H1 (cell line): ENCODE data around the gene GTF2E1. TPM values are rescaled to one million over a fixed set of nuclear protein-coding genes. Genes with fewer than 3 reads are reported as not detected.

Experiments
- CTCF ChIA-PET: fragments of 300-600 bp; sonication (Branson Sonifier 250); formaldehyde crosslinking; loops from one replicate; lab custom pipeline; 2021; ENCODE audit not compliant: partially characterized antibody; lab: Charles Lee
- POLR2A ChIA-PET: fragments of 300-600 bp; sonication (Branson Sonifier 250); formaldehyde crosslinking; loops from one replicate; lab custom pipeline; 2021; ENCODE audit warnings: inconsistent platforms; ENCODE audit not compliant: partially characterized antibody; lab: Charles Lee
- DNase-seq, 2 experiments: peaks; one replicate each; pipeline versions ENCODE4 v3.0.0 to v3.0.0-alpha.2; 2010 to 2022; ENCODE audit warnings: low spot score in 2 of 2, low read depth in 1 of 2, mixed read lengths in 1 of 2
- FAIRE-seq: peaks from 2 replicates; lab custom pipeline; 2011; peaks lifted over from hg19 to GRCh38; lab: Jason Lieb, UNC
- H2AFZ ChIP-seq: 2 replicates; pipeline ENCODE4 v1.8.1; 2012; ENCODE audit warnings: low read length, inconsistent platforms
- H2AK5ac ChIP-seq: 2 replicates; pipeline ENCODE4 v1.6.1; 2013; ENCODE audit warnings: low read depth, low read length
- H2BK120ac ChIP-seq: replicated peaks from 2 replicates; pipeline ENCODE3; 2013; ENCODE audit warnings: low read depth, low read length, inconsistent platforms
- H2BK12ac ChIP-seq: 2 replicates; pipeline ENCODE4 v1.6.1; 2013; ENCODE audit warnings: low read depth, low read length
- H2BK15ac ChIP-seq: 2 replicates; pipeline ENCODE4 v1.6.1; 2013; ENCODE audit warnings: low read length
- H2BK20ac ChIP-seq: 2 replicates; pipeline ENCODE4 v1.6.1; 2013; ENCODE audit warnings: low read length
- H2BK5ac ChIP-seq: 2 replicates; pipeline ENCODE4 v1.6.1; 2013; ENCODE audit warnings: low read depth, low read length
- H3K14ac ChIP-seq: 2 replicates; pipeline ENCODE4 v1.6.1; 2013; ENCODE audit warnings: inconsistent platforms; ENCODE audit not compliant: insufficient read length
- H3K18ac ChIP-seq: 2 replicates; pipeline ENCODE4 v1.6.1; 2013; ENCODE audit warnings: low read length; ENCODE audit errors: extremely low read depth
- H3K23ac ChIP-seq: 2 replicates; pipeline ENCODE4 v1.6.1; 2013; ENCODE audit warnings: inconsistent platforms; ENCODE audit not compliant: insufficient read length
- H3K23me2 ChIP-seq: 2 replicates; pipeline ENCODE4 v1.6.1; 2013; ENCODE audit warnings: low read depth, low read length
- H3K27ac ChIP-seq: 2 replicates; pipeline ENCODE4 v1.6.1; 2011; ENCODE audit warnings: low read depth, low read length, inconsistent platforms
- H3K27me3 ChIP-seq, 4 experiments: replicated peaks in 1 of 4; 1 replicate in 1 of 4; 2 replicates in 3 of 4; pipeline versions ENCODE4 v1.6.1 to v1.8.1; 2011 to 2013; ENCODE audit warnings: low read length in 3 of 4, mild to moderate bottlenecking in 3 of 4, inconsistent platforms in 2 of 4, mixed read lengths in 2 of 4, moderate library complexity in 1 of 4; ENCODE audit not compliant: control insufficient read depth in 3 of 4, insufficient read depth in 3 of 4; ENCODE audit errors: extremely low read depth in 1 of 4
- H3K36me3 ChIP-seq, 4 experiments: 2 replicates each; pipeline versions ENCODE4 v1.6.1 to v1.8.1; 2011 to 2013; ENCODE audit warnings: mild to moderate bottlenecking in 4 of 4, low read length in 3 of 4, moderate library complexity in 2 of 4, control low read depth in 1 of 4, inconsistent platforms in 1 of 4; ENCODE audit not compliant: insufficient read depth in 4 of 4, control insufficient read depth in 2 of 4
- H3K4ac ChIP-seq: replicated peaks from 2 replicates; pipeline ENCODE3; 2013; ENCODE audit warnings: low read length, low read depth, mixed read lengths, inconsistent platforms; ENCODE audit not compliant: insufficient read length
- H3K4me1 ChIP-seq, 4 experiments: replicated peaks in 1 of 4; 1 replicate in 1 of 4; 2 replicates in 3 of 4; pipeline versions ENCODE4 v1.6.1 to v1.8.1; 2011 to 2013; ENCODE audit warnings: low read length in 3 of 4, inconsistent platforms in 2 of 4, mixed read lengths in 1 of 4; ENCODE audit not compliant: insufficient read depth in 4 of 4, control insufficient read depth in 3 of 4
- H3K4me2 ChIP-seq, 2 experiments: 2 replicates each; pipeline versions ENCODE4 v1.6.1 to v1.8.1; 2011 to 2013; ENCODE audit warnings: low read depth in 2 of 2, low read length in 2 of 2, control low read depth in 1 of 2, inconsistent platforms in 1 of 2, mild to moderate bottlenecking in 1 of 2; ENCODE audit not compliant: insufficient read depth in 1 of 2
- H3K4me3 ChIP-seq, 4 experiments: fragments of 200-600, 300-600 bp in 1 of 4; sonication (generic), shearing (Covaris generic), sonication (Bioruptor Twin) in 1 of 4; 2 replicates each; pipeline versions ENCODE4 v1.5.1 to v1.8.1; 2011 to 2016; ENCODE audit warnings: low read length in 4 of 4, low read depth in 3 of 4, control low read depth in 2 of 4, inconsistent platforms in 2 of 4, mild to moderate bottlenecking in 2 of 4, mixed read lengths in 1 of 4, moderate library complexity in 1 of 4; ENCODE audit not compliant: insufficient read depth in 2 of 4; ENCODE audit errors: extremely low read depth in 1 of 4
- H3K56ac ChIP-seq: replicated peaks from 2 replicates; pipeline ENCODE3; 2013; ENCODE audit warnings: low read depth, mild to moderate bottlenecking, mixed read lengths, low read length, inconsistent platforms; ENCODE audit not compliant: insufficient read length
- H3K79me1 ChIP-seq: 2 replicates; pipeline ENCODE4 v1.6.1; 2013; ENCODE audit warnings: low read depth, low read length, control low read depth
- H3K79me2 ChIP-seq, 2 experiments: 2 replicates each; pipeline versions ENCODE4 v1.6.1 to v1.8.1; 2012 to 2013; ENCODE audit warnings: low read length in 2 of 2, mild to moderate bottlenecking in 2 of 2, inconsistent platforms in 1 of 2; ENCODE audit not compliant: insufficient read depth in 2 of 2, control insufficient read depth in 1 of 2
- H3K9ac ChIP-seq, 4 experiments: replicated peaks in 1 of 4; 1 replicate in 1 of 4; 2 replicates in 3 of 4; pipeline versions ENCODE4 v1.6.1 to v1.8.1; 2011 to 2013; ENCODE audit warnings: low read depth in 3 of 4, low read length in 3 of 4, control low read depth in 2 of 4, mild to moderate bottlenecking in 2 of 4, moderate library complexity in 2 of 4, inconsistent platforms in 1 of 4; ENCODE audit errors: extremely low read depth in 1 of 4
- H3K9me3 ChIP-seq, 2 experiments: 2 replicates each; pipeline versions ENCODE4 v1.6.1 to v1.8.1; 2012 to 2013; ENCODE audit warnings: mild to moderate bottlenecking in 2 of 2, moderate library complexity in 2 of 2, control low read depth in 1 of 2, inconsistent platforms in 1 of 2, low read depth in 1 of 2, low read length in 1 of 2, mixed read lengths in 1 of 2; ENCODE audit not compliant: insufficient read depth in 2 of 2
- H4K20me1 ChIP-seq, 2 experiments: replicated peaks in 1 of 2; 2 replicates each; pipeline versions ENCODE3 to v1.8.1; 2011 to 2013; ENCODE audit warnings: inconsistent platforms in 2 of 2, low read length in 2 of 2, mild to moderate bottlenecking in 1 of 2; ENCODE audit not compliant: insufficient read depth in 2 of 2, control insufficient read depth in 1 of 2
- H4K5ac ChIP-seq: 2 replicates; pipeline ENCODE4 v1.6.1; 2013; ENCODE audit warnings: low read length, low read depth, mixed read lengths, inconsistent platforms; ENCODE audit not compliant: insufficient read length
- H4K8ac ChIP-seq: 2 replicates; pipeline ENCODE4 v1.8.0; 2013; ENCODE audit warnings: mild to moderate bottlenecking, moderate library complexity, low read length, inconsistent platforms; ENCODE audit not compliant: insufficient read depth; ENCODE audit errors: extremely low read depth
- H4K91ac ChIP-seq: replicated peaks from 2 replicates; pipeline ENCODE3; 2013; ENCODE audit warnings: low read length, mixed read lengths, inconsistent platforms; ENCODE audit not compliant: insufficient read length
- CTBP2 ChIP-seq: IDR thresholded peaks from 2 replicates; pipeline ENCODE4 v1.7.0; 2011; ENCODE audit warnings: borderline replicate concordance, mild to moderate bottlenecking, moderate library complexity, mixed read lengths, low read length; ENCODE audit not compliant: insufficient read depth, insufficient read length
- CTCF ChIP-seq, 3 experiments: IDR thresholded peaks; 1 replicate in 2 of 3; 2 replicates in 1 of 3; pipeline versions ENCODE4 v1.5.1 to v1.6.1; 2011; ENCODE audit warnings: low read length in 3 of 3, mild to moderate bottlenecking in 3 of 3, inconsistent platforms in 2 of 3, low read depth in 1 of 3, moderate library complexity in 1 of 3; ENCODE audit not compliant: insufficient read depth in 1 of 3; ENCODE audit errors: control extremely low read depth in 1 of 3
- WGBS, 2 experiments: shearing (Covaris generic) in 1 of 2; methylation state at CpG; one replicate each; pipeline versions ENCODE4 v1.1.6 to v1.1.7; 2013 to 2015; ENCODE audit warnings: low lambda C conversion rate in 2 of 2, mixed read lengths in 2 of 2, inconsistent platforms in 1 of 2, low coverage in 1 of 2, missing lambda C conversion rate in 1 of 2; ENCODE audit not compliant: insufficient replicate concordance in 2 of 2, insufficient coverage in 1 of 2, insufficient read length in 1 of 2; ENCODE audit errors: extremely low coverage in 1 of 2, missing lambda C conversion rate in 1 of 2; 5-methylcytosine and 5-hydroxymethylcytosine counted together
- polyA plus RNA-seq, 7 experiments: library from polyadenylated mRNA; depleted of rRNA in 3 of 7; stranded (reverse) in 5 of 7; unstranded in 2 of 7; fragments of >200 nt in 5 of 7; fragments of 200-250 nt in 2 of 7; gene quantifications; 1 replicate in 5 of 7; 2 replicates in 1 of 7; 4 replicates in 1 of 7; pipeline versions ENCODE4 v1.2.1 to v1.2.3, GENCODE V29; 2011 to 2013; ENCODE audit warnings: missing spikeins in 2 of 7, mixed read lengths in 2 of 7
- total RNA-seq: library from RNA; stranded (reverse); fragmentation: NEBNext Ultra II Directional; extraction: Animal tissue kit (Norgen Biotek cat#: 25700); gene quantifications from 2 replicates; pipeline ENCODE4 v1.2.1, GENCODE V29; 2021

The GTF2E1 gene
- total and polyA plus RNA-seq, 2 of the 8 experiments (the other 6 are each of a cell fraction or from before 2014, with no cell fraction given): 37.4 to 73.3 TPM

DNA sequence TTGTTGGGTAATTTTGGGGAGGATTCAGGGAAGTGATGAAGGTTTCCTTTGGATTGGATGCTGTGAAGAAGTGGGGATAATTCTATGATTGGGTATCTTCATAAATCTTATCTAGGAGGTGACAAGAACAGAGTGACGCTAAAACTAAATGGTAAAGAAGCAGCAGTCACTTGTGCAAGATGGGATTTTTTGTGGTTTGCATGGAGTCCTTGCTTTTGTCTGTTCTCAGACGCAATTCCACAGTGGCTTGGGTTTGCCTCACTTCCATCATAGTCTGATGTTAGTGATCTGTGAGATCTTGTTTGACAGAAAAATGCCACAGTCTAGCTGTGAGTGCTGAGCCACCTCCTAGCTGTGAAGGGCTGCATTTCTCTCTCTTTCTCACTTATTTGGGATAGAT, 26.9 kb downstream of the GTF2E1 start:
- no peak for FAIRE-seq
- no peak overlapping the region for H2BK120ac ChIP-seq

More for the DNA sequence above, 26.9 kb downstream of the GTF2E1 start:
- Histone ChIP-seq H2BK5ac (no peak overlapping the region), H4K5ac (no peak overlapping the region), H3K56ac (no peak overlapping the region), H4K91ac (no peak overlapping the region), H3K4me3 (no peak overlapping the region), H3K4me2 (no peak overlapping the region), H2BK12ac (no peak overlapping the region), H2AFZ (no peak overlapping the region), H3K18ac (no peak overlapping the region), H3K36me3 (peaks cover 0 to 10% (median 4%) of the 10 kb centered on the region in 4 experiments; a peak in 3 of 8 replicates), H3K4ac (no peak overlapping the region), H3K9me3 (no peaks in the 10 kb centered on the region), H3K27me3 (no peaks in the 10 kb centered on the region), H4K8ac (no peak overlapping the region), H3K23me2 (no peaks in the 10 kb centered on the region), H3K23ac (no peak overlapping the region), H2BK15ac (no peak overlapping the region), H3K4me1 (peaks cover 0 to 9% (median 0%) of the 10 kb centered on the region in 4 experiments; a peak in 4 of 7 replicates), H2BK20ac (no peak overlapping the region), H3K9ac (no peak overlapping the region), H3K79me1 (peaks cover 2% of the 10 kb centered on the region; the same call in 1 of the 2 replicates), H2AK5ac (no peak overlapping the region), H3K14ac (no peak overlapping the region), H4K20me1 (peaks cover 0 to 6% of the 10 kb centered on the region in 2 experiments), H3K79me2 (peaks cover 0 to 80% of the 10 kb centered on the region in 2 experiments; a peak in 2 of 4 replicates), H3K27ac (no peak overlapping the region)
- WGBS, 2 experiments: 97% methylated on average over 2 of the region's 2 CpGs; no CpG with 5 or more reads in 1 of the 2 experiments
- DNase-seq: no peak
- ChIA-PET CTCF (interaction anchor here (0.6 to 1.4 kb wide), 4 partner anchors 24 to 156 kb away, joined by 3 to 6 read pairs (median 4); no protein-coding TSS in a partner anchor), POLR2A (no interaction called here)
- TF ChIP-seq CTCF (IDR thresholded peaks at IDR 0.05; ENCODE audit: control extremely low read depth in 1 of 3, insufficient read depth in 1 of 3, low read depth in 1 of 3, low read length in 3 of 3) (no peak), CTBP2 (no peak)
